SK-N-SH treated with all-trans-retinoic acid at 6 μM for 48 hours (cell line): ENCODE measurements around the gene ACTL9.

ENCODE experiments used
- ARNTL ChIP-seq: fragments of 450-650 bp; formaldehyde crosslinking; IDR thresholded peaks from 2 replicates; pipeline ENCODE4 v1.5.0; 2020; ENCODE audit warnings: low read depth, mild to moderate bottlenecking, moderate library complexity, borderline replicate concordance
- RARB ChIP-seq: fragments of 250-450 bp; sonication (Bioruptor Pico); IDR thresholded peaks from 2 replicates; pipeline ENCODE4 v1.8.0; 2021; ENCODE audit warnings: mild to moderate bottlenecking, moderate library complexity
- SNAI2 ChIP-seq: fragments of 250-450 bp; sonication (Bioruptor Pico); IDR thresholded peaks from 2 replicates; pipeline ENCODE4 v1.5.0; 2020; ENCODE audit warnings: mild to moderate bottlenecking, moderate library complexity
- TCF4 ChIP-seq: fragments of 250-450 bp; sonication (Bioruptor Pico); IDR thresholded peaks from 2 replicates; pipeline ENCODE4 v1.8.0; 2021; ENCODE audit warnings: mild to moderate bottlenecking, moderate library complexity, borderline replicate concordance
- TSHZ2 ChIP-seq: fragments of 250-450 bp; sonication (Bioruptor Pico); IDR thresholded peaks from 2 replicates; pipeline ENCODE4 v1.5.0; 2020; ENCODE audit warnings: mild to moderate bottlenecking, moderate library complexity
- ZNF565 ChIP-seq: fragments of 450-650 bp; formaldehyde crosslinking; conservative IDR thresholded peaks from 2 replicates; pipeline ENCODE4 v1.5.0; 2020; ENCODE audit warnings: low read depth, mild to moderate bottlenecking, moderate library complexity
- ZNF8 ChIP-seq: fragments of 450-650 bp; formaldehyde crosslinking; IDR thresholded peaks from 2 replicates; pipeline ENCODE4 v1.5.0; 2020; ENCODE audit warnings: mild to moderate bottlenecking, moderate library complexity

- TF ChIP-seq RARB (CRISPR knock-in tag) = no peak
- no peak for TF ChIP-seq ZNF8 (CRISPR knock-in tag)
- TF ChIP-seq TSHZ2 (CRISPR knock-in tag) = no peak
- no peak for TF ChIP-seq ARNTL (CRISPR knock-in tag)
- no peak for TF ChIP-seq ZNF565 (CRISPR knock-in tag)
- TF ChIP-seq TCF4 (CRISPR knock-in tag) = no peak
- no peak for TF ChIP-seq SNAI2 (CRISPR knock-in tag)
These were observed 22.7 kb upstream of the ACTL9 start, which contains the start of gene OR2Z1 for GRCh38 chr19:8721334-8721733.
